WTC11 (cell line): ENCODE data around the gene FERMT3. TPM values are rescaled to one million over a fixed set of nuclear protein-coding genes. Genes with fewer than 3 reads are reported as not detected.

Experiments used
- ATAC-seq: fragments of 200-7000 bp; cut with Tn5 transposase; 2 replicates; pipeline ENCODE4 v1.10.0; 2021; ENCODE audit warnings: mild to moderate bottlenecking, moderate library complexity
- CTCF ChIA-PET: fragments of 300-600 bp; sonication (Branson Sonifier 250); formaldehyde crosslinking; loops from one replicate; lab custom pipeline; 2021; ENCODE audit warnings: antibody characterized with exemption; lab: Charles Lee
- POLR2A ChIA-PET: fragments of 350-600 bp; sonication (Branson Sonifier 250); formaldehyde crosslinking; loops from one replicate; lab custom pipeline; 2021; ENCODE audit warnings: antibody characterized with exemption; lab: Charles Lee
- DNase-seq: peaks from one replicate; pipeline ENCODE4 v3.0.0; 2021; ENCODE audit warnings: low spot score
- H3K27ac Mint-ChIP-seq: 2 replicates; pipeline ENCODE4 v1.8.0; 2021; ENCODE audit warnings: mixed read lengths
- H3K27me3 Mint-ChIP-seq: 2 replicates; pipeline ENCODE4 v1.8.0; 2021; ENCODE audit warnings: low read depth, mild to moderate bottlenecking, moderate library complexity, mixed read lengths
- H3K36me3 Mint-ChIP-seq: 2 replicates; pipeline ENCODE4 v1.8.0; 2021; ENCODE audit warnings: mixed read lengths
- H3K4me1 Mint-ChIP-seq: 2 replicates; pipeline ENCODE4 v1.8.0; 2022; ENCODE audit warnings: mixed read lengths
- H3K4me3 Mint-ChIP-seq: 2 replicates; pipeline ENCODE4 v1.8.0; 2021; ENCODE audit warnings: mild to moderate bottlenecking, moderate library complexity, mixed read lengths
- H3K9me3 Mint-ChIP-seq: 2 replicates; pipeline ENCODE4 v1.8.0; 2021; ENCODE audit warnings: mixed read lengths
- ESRRA ChIP-seq: sonication (generic); formaldehyde crosslinking; IDR thresholded peaks from 2 replicates; pipeline ENCODE4 v1.8.1; 2022; ENCODE audit warnings: mild to moderate bottlenecking, missing genetic modification reagents, borderline replicate concordance
- FOXJ3 ChIP-seq: sonication (generic); formaldehyde crosslinking; IDR thresholded peaks from 2 replicates; pipeline ENCODE4 v1.9.0; 2021; ENCODE audit warnings: missing genetic modification reagents, mild to moderate bottlenecking, borderline replicate concordance
- FOXP1 ChIP-seq: sonication (generic); formaldehyde crosslinking; IDR thresholded peaks from 2 replicates; pipeline ENCODE4 v1.8.0; 2022; ENCODE audit warnings: missing genetic modification reagents, mild to moderate bottlenecking, moderate library complexity, borderline replicate concordance
- GTF2I ChIP-seq: fragments of 250-450 bp; sonication (Bioruptor Pico); conservative IDR thresholded peaks from 2 replicates; pipeline ENCODE4 v1.4.0; 2021; ENCODE audit warnings: mild to moderate bottlenecking
- IRF2 ChIP-seq: sonication (generic); formaldehyde crosslinking; IDR thresholded peaks from 2 replicates; pipeline ENCODE4 v1.8.0; 2022; ENCODE audit warnings: low read depth, missing genetic modification reagents, borderline replicate concordance
- KAT7 ChIP-seq: sonication (generic); formaldehyde crosslinking; IDR thresholded peaks from 2 replicates; pipeline ENCODE4 v1.8.1; 2023; ENCODE audit warnings: missing genetic modification reagents, mild to moderate bottlenecking, borderline replicate concordance
- MXD4 ChIP-seq: fragments of 250-450 bp; sonication (Bioruptor Pico); IDR thresholded peaks from 2 replicates; pipeline ENCODE4 v1.8.0; 2021; ENCODE audit warnings: mild to moderate bottlenecking, moderate library complexity, borderline replicate concordance
- NR1H2 ChIP-seq: sonication (generic); formaldehyde crosslinking; IDR thresholded peaks from 2 replicates; pipeline ENCODE4 v1.9.0; 2021; ENCODE audit warnings: mild to moderate bottlenecking, moderate library complexity, missing genetic modification reagents
- TCF7 ChIP-seq: sonication (generic); formaldehyde crosslinking; IDR thresholded peaks from 2 replicates; pipeline ENCODE4 v1.8.0; 2022; ENCODE audit warnings: mild to moderate bottlenecking, low read depth, missing genetic modification reagents, moderate library complexity
- total RNA-seq: library from RNA; stranded (reverse); gene quantifications from 3 replicates; pipeline ENCODE4 v1.2.3, GENCODE V29; 2021
- TF ChIP-seq, protein P1 (sequence below): sonication (generic); formaldehyde crosslinking; IDR thresholded peaks from 2 replicates; pipeline ENCODE4 v1.8.0; 2023; ENCODE audit warnings: missing genetic modification reagents
- TF ChIP-seq, protein P2 (sequence below): sonication (generic); formaldehyde crosslinking; IDR thresholded peaks from 2 replicates; pipeline ENCODE4 v1.8.0; 2022; ENCODE audit warnings: mild to moderate bottlenecking, missing genetic modification reagents
- TF ChIP-seq, protein P3 (sequence below): sonication (generic); formaldehyde crosslinking; IDR thresholded peaks from 2 replicates; pipeline ENCODE4 v1.8.1; 2023; ENCODE audit warnings: mild to moderate bottlenecking, missing genetic modification reagents, moderate library complexity
- TF ChIP-seq, protein P4 (sequence below): sonication (generic); formaldehyde crosslinking; IDR thresholded peaks from 2 replicates; pipeline ENCODE4 v1.8.1; 2023; ENCODE audit warnings: mild to moderate bottlenecking, missing genetic modification reagents, borderline replicate concordance
- TF ChIP-seq, protein P5 (sequence below): sonication (generic); formaldehyde crosslinking; IDR thresholded peaks from 2 replicates; pipeline ENCODE4 v1.8.0; 2023; ENCODE audit warnings: missing genetic modification reagents, mild to moderate bottlenecking, borderline replicate concordance

FERMT3 gene
- total RNA-seq, 1 experiment from 2014 or later: 3.8 TPM

DNA sequence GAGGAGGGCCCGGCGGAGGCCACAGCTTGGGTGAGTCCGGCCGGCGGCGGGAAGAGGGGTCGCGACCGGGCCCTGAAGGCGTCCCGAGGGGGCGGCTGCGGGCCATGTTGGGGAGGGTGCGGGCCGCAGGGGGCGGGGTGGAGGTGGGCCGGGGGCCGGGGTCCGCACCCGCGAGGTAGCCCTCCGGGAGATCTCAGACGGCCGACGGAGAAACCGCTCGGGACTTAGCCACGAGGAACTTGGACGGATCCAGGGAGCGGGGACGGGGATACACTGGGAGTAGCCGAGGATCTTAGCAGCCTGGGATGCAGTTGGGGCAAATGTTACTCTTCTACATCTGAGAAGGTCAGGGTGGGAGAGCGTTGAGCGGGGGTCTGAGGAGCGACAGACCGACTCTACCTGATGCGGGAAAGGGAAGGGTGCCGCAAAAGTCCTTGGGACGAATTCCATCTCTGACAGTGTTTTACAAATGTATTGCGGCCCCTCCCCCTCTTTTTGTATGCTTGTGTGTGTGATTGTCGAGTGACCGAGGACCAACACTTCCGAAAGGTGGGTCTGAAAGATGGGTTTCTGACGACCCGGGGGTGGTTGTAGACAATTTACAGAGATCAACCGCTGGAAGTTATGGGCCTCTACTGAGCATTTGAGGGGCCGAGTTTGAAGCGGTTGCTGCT lies 19.9 kb upstream of the FERMT3 start (continued):
- TF ChIP-seq, protein P1, sequence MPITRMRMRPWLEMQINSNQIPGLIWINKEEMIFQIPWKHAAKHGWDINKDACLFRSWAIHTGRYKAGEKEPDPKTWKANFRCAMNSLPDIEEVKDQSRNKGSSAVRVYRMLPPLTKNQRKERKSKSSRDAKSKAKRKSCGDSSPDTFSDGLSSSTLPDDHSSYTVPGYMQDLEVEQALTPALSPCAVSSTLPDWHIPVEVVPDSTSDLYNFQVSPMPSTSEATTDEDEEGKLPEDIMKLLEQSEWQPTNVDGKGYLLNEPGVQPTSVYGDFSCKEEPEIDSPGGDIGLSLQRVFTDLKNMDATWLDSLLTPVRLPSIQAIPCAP: no peak
- TF ChIP-seq TCF7 (CRISPR knock-in tag) (no peak), FOXJ3 (CRISPR knock-in tag) (no peak), IRF2 (CRISPR knock-in tag) (no peak), GTF2I (no peak), FOXP1 (no peak)

DNA sequence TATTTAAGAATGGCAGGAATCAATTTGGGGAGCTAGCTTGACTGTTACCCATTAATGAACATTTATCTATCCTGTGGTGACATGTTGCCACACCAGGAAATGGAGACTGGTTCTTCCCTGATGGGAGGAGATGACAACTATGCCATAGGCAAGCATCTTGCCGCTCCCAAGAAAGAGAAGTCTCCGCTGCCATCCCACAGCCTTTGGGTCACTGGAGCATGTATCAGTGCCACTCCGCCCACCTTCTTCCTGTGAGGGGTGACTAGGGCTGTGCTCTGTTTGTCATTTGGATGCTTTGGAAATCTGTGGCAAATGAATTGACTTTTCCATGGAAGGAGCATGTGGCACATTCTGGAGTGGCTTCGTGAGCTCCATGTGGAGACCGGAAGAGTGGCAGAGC lies 14.1 kb upstream of the FERMT3 start:
- POLR2A ChIA-PET: no interaction called here
- peak overlapping the region; percentile 41; the same call in 1 of the 2 replicates for H3K27ac Mint-ChIP-seq
- TF ChIP-seq, protein P2, sequence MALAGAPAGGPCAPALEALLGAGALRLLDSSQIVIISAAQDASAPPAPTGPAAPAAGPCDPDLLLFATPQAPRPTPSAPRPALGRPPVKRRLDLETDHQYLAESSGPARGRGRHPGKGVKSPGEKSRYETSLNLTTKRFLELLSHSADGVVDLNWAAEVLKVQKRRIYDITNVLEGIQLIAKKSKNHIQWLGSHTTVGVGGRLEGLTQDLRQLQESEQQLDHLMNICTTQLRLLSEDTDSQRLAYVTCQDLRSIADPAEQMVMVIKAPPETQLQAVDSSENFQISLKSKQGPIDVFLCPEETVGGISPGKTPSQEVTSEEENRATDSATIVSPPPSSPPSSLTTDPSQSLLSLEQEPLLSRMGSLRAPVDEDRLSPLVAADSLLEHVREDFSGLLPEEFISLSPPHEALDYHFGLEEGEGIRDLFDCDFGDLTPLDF (CRISPR knock-in tag): no peak
- TF ChIP-seq, protein P3, sequence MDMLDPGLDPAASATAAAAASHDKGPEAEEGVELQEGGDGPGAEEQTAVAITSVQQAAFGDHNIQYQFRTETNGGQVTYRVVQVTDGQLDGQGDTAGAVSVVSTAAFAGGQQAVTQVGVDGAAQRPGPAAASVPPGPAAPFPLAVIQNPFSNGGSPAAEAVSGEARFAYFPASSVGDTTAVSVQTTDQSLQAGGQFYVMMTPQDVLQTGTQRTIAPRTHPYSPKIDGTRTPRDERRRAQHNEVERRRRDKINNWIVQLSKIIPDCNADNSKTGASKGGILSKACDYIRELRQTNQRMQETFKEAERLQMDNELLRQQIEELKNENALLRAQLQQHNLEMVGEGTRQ: no peak
- TF ChIP-seq, protein P4, sequence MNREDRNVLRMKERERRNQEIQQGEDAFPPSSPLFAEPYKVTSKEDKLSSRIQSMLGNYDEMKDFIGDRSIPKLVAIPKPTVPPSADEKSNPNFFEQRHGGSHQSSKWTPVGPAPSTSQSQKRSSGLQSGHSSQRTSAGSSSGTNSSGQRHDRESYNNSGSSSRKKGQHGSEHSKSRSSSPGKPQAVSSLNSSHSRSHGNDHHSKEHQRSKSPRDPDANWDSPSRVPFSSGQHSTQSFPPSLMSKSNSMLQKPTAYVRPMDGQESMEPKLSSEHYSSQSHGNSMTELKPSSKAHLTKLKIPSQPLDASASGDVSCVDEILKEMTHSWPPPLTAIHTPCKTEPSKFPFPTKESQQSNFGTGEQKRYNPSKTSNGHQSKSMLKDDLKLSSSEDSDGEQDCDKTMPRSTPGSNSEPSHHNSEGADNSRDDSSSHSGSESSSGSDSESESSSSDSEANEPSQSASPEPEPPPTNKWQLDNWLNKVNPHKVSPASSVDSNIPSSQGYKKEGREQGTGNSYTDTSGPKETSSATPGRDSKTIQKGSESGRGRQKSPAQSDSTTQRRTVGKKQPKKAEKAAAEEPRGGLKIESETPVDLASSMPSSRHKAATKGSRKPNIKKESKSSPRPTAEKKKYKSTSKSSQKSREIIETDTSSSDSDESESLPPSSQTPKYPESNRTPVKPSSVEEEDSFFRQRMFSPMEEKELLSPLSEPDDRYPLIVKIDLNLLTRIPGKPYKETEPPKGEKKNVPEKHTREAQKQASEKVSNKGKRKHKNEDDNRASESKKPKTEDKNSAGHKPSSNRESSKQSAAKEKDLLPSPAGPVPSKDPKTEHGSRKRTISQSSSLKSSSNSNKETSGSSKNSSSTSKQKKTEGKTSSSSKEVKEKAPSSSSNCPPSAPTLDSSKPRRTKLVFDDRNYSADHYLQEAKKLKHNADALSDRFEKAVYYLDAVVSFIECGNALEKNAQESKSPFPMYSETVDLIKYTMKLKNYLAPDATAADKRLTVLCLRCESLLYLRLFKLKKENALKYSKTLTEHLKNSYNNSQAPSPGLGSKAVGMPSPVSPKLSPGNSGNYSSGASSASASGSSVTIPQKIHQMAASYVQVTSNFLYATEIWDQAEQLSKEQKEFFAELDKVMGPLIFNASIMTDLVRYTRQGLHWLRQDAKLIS (CRISPR knock-in tag): no peak
- TF ChIP-seq KAT7 (CRISPR knock-in tag): no peak
- TF ChIP-seq MXD4 (CRISPR knock-in tag): no peak
- TF ChIP-seq NR1H2 (CRISPR knock-in tag): no peak
- TF ChIP-seq ESRRA (CRISPR knock-in tag): no peak
- TF ChIP-seq, protein P5, sequence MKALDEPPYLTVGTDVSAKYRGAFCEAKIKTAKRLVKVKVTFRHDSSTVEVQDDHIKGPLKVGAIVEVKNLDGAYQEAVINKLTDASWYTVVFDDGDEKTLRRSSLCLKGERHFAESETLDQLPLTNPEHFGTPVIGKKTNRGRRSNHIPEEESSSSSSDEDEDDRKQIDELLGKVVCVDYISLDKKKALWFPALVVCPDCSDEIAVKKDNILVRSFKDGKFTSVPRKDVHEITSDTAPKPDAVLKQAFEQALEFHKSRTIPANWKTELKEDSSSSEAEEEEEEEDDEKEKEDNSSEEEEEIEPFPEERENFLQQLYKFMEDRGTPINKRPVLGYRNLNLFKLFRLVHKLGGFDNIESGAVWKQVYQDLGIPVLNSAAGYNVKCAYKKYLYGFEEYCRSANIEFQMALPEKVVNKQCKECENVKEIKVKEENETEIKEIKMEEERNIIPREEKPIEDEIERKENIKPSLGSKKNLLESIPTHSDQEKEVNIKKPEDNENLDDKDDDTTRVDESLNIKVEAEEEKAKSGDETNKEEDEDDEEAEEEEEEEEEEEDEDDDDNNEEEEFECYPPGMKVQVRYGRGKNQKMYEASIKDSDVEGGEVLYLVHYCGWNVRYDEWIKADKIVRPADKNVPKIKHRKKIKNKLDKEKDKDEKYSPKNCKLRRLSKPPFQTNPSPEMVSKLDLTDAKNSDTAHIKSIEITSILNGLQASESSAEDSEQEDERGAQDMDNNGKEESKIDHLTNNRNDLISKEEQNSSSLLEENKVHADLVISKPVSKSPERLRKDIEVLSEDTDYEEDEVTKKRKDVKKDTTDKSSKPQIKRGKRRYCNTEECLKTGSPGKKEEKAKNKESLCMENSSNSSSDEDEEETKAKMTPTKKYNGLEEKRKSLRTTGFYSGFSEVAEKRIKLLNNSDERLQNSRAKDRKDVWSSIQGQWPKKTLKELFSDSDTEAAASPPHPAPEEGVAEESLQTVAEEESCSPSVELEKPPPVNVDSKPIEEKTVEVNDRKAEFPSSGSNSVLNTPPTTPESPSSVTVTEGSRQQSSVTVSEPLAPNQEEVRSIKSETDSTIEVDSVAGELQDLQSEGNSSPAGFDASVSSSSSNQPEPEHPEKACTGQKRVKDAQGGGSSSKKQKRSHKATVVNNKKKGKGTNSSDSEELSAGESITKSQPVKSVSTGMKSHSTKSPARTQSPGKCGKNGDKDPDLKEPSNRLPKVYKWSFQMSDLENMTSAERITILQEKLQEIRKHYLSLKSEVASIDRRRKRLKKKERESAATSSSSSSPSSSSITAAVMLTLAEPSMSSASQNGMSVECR (CRISPR knock-in tag): no peak
- TF ChIP-seq, all 79 proteins: peak for 0
- peaks cover 65% of the 10 kb centered on the region for H3K36me3 Mint-ChIP-seq
- H3K9me3 Mint-ChIP-seq: no peaks in the 10 kb centered on the region
- H3K4me1 Mint-ChIP-seq: peaks cover 9% of the 10 kb centered on the region
- H3K27me3 Mint-ChIP-seq: no peaks in the 10 kb centered on the region
- H3K4me3 Mint-ChIP-seq: no peak overlapping the region
- CTCF ChIA-PET: interaction anchor here (1.2 to 2.1 kb wide), 3 partner anchors 12 to 40 kb away, joined by 4 to 11 read pairs (median 4); no protein-coding TSS in a partner anchor
- ATAC-seq (no peak), DNase-seq (no peak)
